Breast epithelium (tissue), 4 donors: ENCODE results near the gene TBL1XR1. TPM values are rescaled to one million over a fixed set of nuclear protein-coding genes. Genes with fewer than 3 reads are reported as not detected.
A peak's percentile ranks its signal among the peaks of the same experiment; 100 is the strongest.

ENCODE experiments used
- DNase-seq, 2 donors: peaks; one replicate each; pipeline ENCODE4 v3.0.0-alpha.2; 2019; ENCODE audit warnings: low spot score in 2 of 2
- H3K27ac ChIP-seq, 2 donors: fragments of 200-600 bp; sonication (generic) in 1 of 2; one replicate each; pipeline ENCODE4 v1.5.1; 2016 to 2019; ENCODE audit warnings: mild to moderate bottlenecking in 1 of 2
- H3K27me3 ChIP-seq, 2 donors: fragments of 200-600 bp; sonication (generic) in 1 of 2; one replicate each; pipeline versions ENCODE4 v1.5.1 to v1.6.0; 2017 to 2019; ENCODE audit warnings: control low read depth in 1 of 2, mild to moderate bottlenecking in 1 of 2
- H3K36me3 ChIP-seq: fragments of 200-600 bp; one replicate; pipeline ENCODE4 v1.5.1; 2019
- H3K4me1 ChIP-seq, 2 donors: fragments of 200-600 bp; sonication (generic); one replicate each; pipeline ENCODE4 v1.5.1; 2016 to 2019; ENCODE audit warnings: control low read depth in 1 of 2
- H3K4me3 ChIP-seq, 3 donors: fragments of 200-600 bp; sonication (generic); 1 replicate in 2 of 3; 2 replicates in 1 of 3; pipeline ENCODE4 v1.5.1; 2016 to 2019; ENCODE audit warnings: mild to moderate bottlenecking in 3 of 3, moderate library complexity in 2 of 3
- H3K9me3 ChIP-seq, 2 donors: fragments of 200-600 bp; sonication (generic) in 1 of 2; one replicate each; pipeline ENCODE4 v1.5.1; 2016 to 2019; ENCODE audit warnings: control low read depth in 1 of 2
- CTCF ChIP-seq, 3 donors: fragments of 450-650 bp; IDR thresholded peaks; one replicate each; pipeline ENCODE4 v1.5.1; 2016 to 2017; ENCODE audit warnings: antibody characterized with exemption in 3 of 3, mild to moderate bottlenecking in 3 of 3, moderate library complexity in 3 of 3
- POLR2A ChIP-seq: fragments of 450-650 bp; IDR thresholded peaks from one replicate; pipeline ENCODE4 v1.6.1; 2016; ENCODE audit warnings: antibody characterized with exemption, mild to moderate bottlenecking, moderate library complexity
- POLR2AphosphoS5 ChIP-seq, 3 donors: sonication (generic); formaldehyde crosslinking; IDR thresholded peaks; one replicate each; pipeline ENCODE4 v1.6.1; 2017; ENCODE audit warnings: antibody characterized with exemption in 3 of 3
- intact Hi-C: fragments of 100-400 bp; cut with DNase I; formaldehyde crosslinking; loops from one replicate; pipeline ENCODE4 v1.15.1; 2023; ENCODE audit warnings: low total_unique reads
- total RNA-seq, 3 donors: library from RNA; depleted of rRNA; stranded (reverse); fragments of >200 nt; gene quantifications; one replicate each; pipeline ENCODE4 v1.1.0, GENCODE V29; 2016

The TBL1XR1 gene
- total RNA-seq, 3 donors from 2014 or later: 92.8 to 147 (median 111) TPM

- no peak for DNase-seq
- H3K36me3 ChIP-seq: no peaks in the 10 kb centered on the region
- H3K4me3 ChIP-seq: no peak overlapping the region
- intact Hi-C loops: no loop called here
- H3K4me1 ChIP-seq: no peaks in the 10 kb centered on the region
- H3K27me3 ChIP-seq: no peaks in the 10 kb centered on the region
- no peaks in the 10 kb centered on the region for H3K9me3 ChIP-seq
- TF ChIP-seq CTCF (IDR thresholded peaks at IDR 0.05) (no peak), POLR2A (no peak), POLR2AphosphoS5 (IDR thresholded peaks at IDR 0.05) (no peak)
- peak overlapping the region; percentile 27 to 64 for H3K27ac ChIP-seq
Measured at GRCh38 chr3:177212756-177213155, 15.5 kb upstream of the TBL1XR1 start.

GRCh38 chr3:177212278-177212610, 15.0 kb upstream of the TBL1XR1 start:
- H3K36me3 ChIP-seq: no peaks in the 10 kb centered on the region
- H3K4me3 ChIP-seq: no peak overlapping the region
- TF ChIP-seq POLR2A (no peak), POLR2AphosphoS5 (IDR thresholded peaks at IDR 0.05) (no peak)
- no peaks in the 10 kb centered on the region for H3K27me3 ChIP-seq
- intact Hi-C loops: no loop called here
- no peaks in the 10 kb centered on the region for H3K4me1 ChIP-seq
- peak overlapping the region; percentile 27 to 64 for H3K27ac ChIP-seq
- no peaks in the 10 kb centered on the region for H3K9me3 ChIP-seq
- DNase-seq: no peak

GRCh38 chr3:177211503-177212277, 14.4 kb upstream of the TBL1XR1 start:
- Histone ChIP-seq H3K4me3 (no peak overlapping the region), H3K27me3 (no peaks in the 10 kb centered on the region), H3K36me3 (no peaks in the 10 kb centered on the region), H3K27ac (peak overlapping the region; percentile 27 to 64), H3K9me3 (no peaks in the 10 kb centered on the region), H3K4me1 (no peaks in the 10 kb centered on the region)
- peak; percentile 57 to 68 for DNase-seq
- intact Hi-C loops: no loop called here
- TF ChIP-seq POLR2A (no peak), CTCF (IDR thresholded peaks at IDR 0.05) (no peak), POLR2AphosphoS5 (IDR thresholded peaks at IDR 0.05) (no peak)

GRCh38 chr3:177210744-177211502, 13.6 kb upstream of the TBL1XR1 start:
- DNase-seq: no peak
- no peaks in the 10 kb centered on the region for H3K36me3 ChIP-seq
- H3K4me3 ChIP-seq: no peak overlapping the region
- TF ChIP-seq POLR2A: no peak
- no peak for TF ChIP-seq POLR2AphosphoS5 (IDR thresholded peaks at IDR 0.05)
- no peak for TF ChIP-seq CTCF (IDR thresholded peaks at IDR 0.05)
- H3K27me3 ChIP-seq: no peaks in the 10 kb centered on the region
- no peaks in the 10 kb centered on the region for H3K9me3 ChIP-seq
- H3K27ac ChIP-seq: no peak overlapping the region
- no peaks in the 10 kb centered on the region for H3K4me1 ChIP-seq
- intact Hi-C loops: no loop called here

- Histone ChIP-seq H3K4me3 (no peak overlapping the region), H3K4me1 (no peaks in the 10 kb centered on the region), H3K9me3 (no peaks in the 10 kb centered on the region), H3K27me3 (no peaks in the 10 kb centered on the region), H3K27ac (no peak overlapping the region), H3K36me3 (no peaks in the 10 kb centered on the region)
- no peak for DNase-seq
- intact Hi-C loops: no loop called here
- TF ChIP-seq POLR2AphosphoS5 (IDR thresholded peaks at IDR 0.05) (no peak), CTCF (IDR thresholded peaks at IDR 0.05) (no peak), POLR2A (no peak)
Measured at GRCh38 chr3:177209509-177209908, 12.2 kb upstream of the TBL1XR1 start.
